CD4-positive, CD25-positive, alpha-beta regulatory T cell (primary cell): ENCODE measurements around the gene CAMK1D. TPM values are rescaled to one million over a fixed set of nuclear protein-coding genes. Genes with fewer than 3 reads are reported as not detected.
"Not testable (repeated sequence)": the region's sequence is repeated elsewhere in the genome, so short reads cannot be mapped to it uniquely, and the experiment has no call there.

Experiments used
- ATAC-seq, 2 donors: fragments of 150-1000 bp; cut with Tn5 transposase; one replicate each; pipeline ENCODE4 v1.10.0; 2021; ENCODE audit warnings: low read depth in 2 of 2, moderate number of reproducible peaks in 2 of 2, moderate library complexity in 1 of 2
- DNase-seq, 3 donors: peaks; one replicate each; pipeline versions ENCODE4 v3.0.0 to v3.0.0-alpha.2; 2012 to 2022; ENCODE audit warnings: mixed read lengths in 1 of 3
- H3K27ac ChIP-seq: one replicate; pipeline ENCODE4 v1.7.0; 2013; ENCODE audit warnings: mild to moderate bottlenecking, low read length; ENCODE audit not compliant: insufficient read depth, poor library complexity, severe bottlenecking
- H3K27me3 ChIP-seq: one replicate; pipeline ENCODE4 v1.7.0; 2013; ENCODE audit warnings: low read length; ENCODE audit not compliant: control insufficient read depth, insufficient read depth
- H3K36me3 ChIP-seq: one replicate; pipeline ENCODE4 v1.7.0; 2013; ENCODE audit warnings: mild to moderate bottlenecking, low read length, moderate library complexity; ENCODE audit not compliant: control insufficient read depth, insufficient read depth
- H3K4me1 ChIP-seq: 2 replicates; pipeline ENCODE4 v1.7.0; 2013; ENCODE audit warnings: mild to moderate bottlenecking, low read length; ENCODE audit not compliant: insufficient read depth, control insufficient read depth, poor library complexity, severe bottlenecking
- H3K4me3 ChIP-seq: one replicate; pipeline ENCODE4 v1.7.0; 2013; ENCODE audit warnings: low read depth, mild to moderate bottlenecking, low read length, moderate library complexity
- H3K9me3 ChIP-seq, 2 experiments: 1 replicate in 1 of 2; 2 replicates in 1 of 2; pipeline ENCODE4 v1.7.0; 2013; ENCODE audit warnings: low read length in 2 of 2, mild to moderate bottlenecking in 1 of 2, moderate library complexity in 1 of 2; ENCODE audit not compliant: control insufficient read depth in 2 of 2
- H3K27ac Mint-ChIP-seq, 3 donors: one replicate each; pipeline ENCODE4 v1.8.0; 2020 to 2022; ENCODE audit warnings: mild to moderate bottlenecking in 3 of 3, mixed read lengths in 3 of 3, moderate library complexity in 2 of 3
- H3K27me3 Mint-ChIP-seq: one replicate; pipeline ENCODE4 v1.8.0; 2022; ENCODE audit warnings: mild to moderate bottlenecking, mixed read lengths
- H3K36me3 Mint-ChIP-seq: one replicate; pipeline ENCODE4 v1.8.0; 2020; ENCODE audit warnings: mixed read lengths
- H3K4me1 Mint-ChIP-seq, 4 donors: one replicate each; pipeline ENCODE4 v1.8.0; 2020 to 2022; ENCODE audit warnings: mixed read lengths in 4 of 4, mild to moderate bottlenecking in 1 of 4
- H3K4me3 Mint-ChIP-seq, 4 donors: one replicate each; pipeline ENCODE4 v1.8.0; 2020 to 2022; ENCODE audit warnings: mild to moderate bottlenecking in 4 of 4, mixed read lengths in 4 of 4, moderate library complexity in 3 of 4
- H3K9me3 Mint-ChIP-seq, 7 donors: one replicate each; pipeline ENCODE4 v1.8.0; 2020 to 2022; ENCODE audit warnings: mixed read lengths in 7 of 7, mild to moderate bottlenecking in 3 of 7, moderate library complexity in 2 of 7
- polyA plus RNA-seq, 4 donors: library from polyadenylated mRNA; unstranded; fragments of 300-500 nt; fragmentation: Illumina TruSeq; gene quantifications; one replicate each; pipeline ENCODE4 v1.2.3, GENCODE V29; 2021
- total RNA-seq: library from RNA; stranded (reverse); gene quantifications from one replicate; pipeline ENCODE4 v1.2.3, GENCODE V29; 2022

Gene CAMK1D
- total and polyA plus RNA-seq, 5 donors from 2014 or later = 4.4 to 25.3 (median 5.2) TPM

DNA sequence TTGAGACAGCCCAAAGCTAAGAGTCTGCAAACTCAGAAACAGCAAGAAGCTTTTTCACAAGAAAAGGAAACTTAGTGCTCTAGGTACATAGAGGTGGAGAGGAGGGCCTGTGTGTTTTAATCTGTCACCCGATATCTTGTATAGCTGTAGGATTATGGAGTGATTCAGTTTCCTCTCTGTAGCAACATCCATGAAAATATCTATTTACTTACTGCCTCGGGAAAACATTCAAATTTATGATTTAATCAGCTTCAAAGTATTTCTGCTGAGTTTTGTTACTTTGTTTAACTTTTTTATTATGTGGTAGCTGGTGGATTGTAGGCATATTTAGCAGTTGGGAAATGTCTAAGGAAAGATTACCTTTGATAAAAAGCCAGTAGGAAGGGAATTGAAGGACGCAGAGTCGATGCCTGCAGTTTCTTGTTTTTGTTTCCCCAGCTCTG is 360.2 kb downstream of the CAMK1D start:
- Mint-ChIP-seq H3K27ac (peak overlapping the region in 1 of 3 donors; percentile 11), H3K36me3 (no peaks in the 10 kb centered on the region), H3K4me1 (peaks cover 0 to 11% (median 7%) of the 10 kb centered on the region in 4 donors), H3K4me3 (no peak overlapping the region), H3K27me3 (no peaks in the 10 kb centered on the region), H3K9me3 (no peaks in the 10 kb centered on the region)
- Histone ChIP-seq H3K4me3 (no peak overlapping the region), H3K36me3 (no peaks in the 10 kb centered on the region), H3K4me1 (peaks cover 4% of the 10 kb centered on the region), H3K27me3 (no peaks in the 10 kb centered on the region), H3K27ac (no peak overlapping the region), H3K9me3 (no peaks in the 10 kb centered on the region)
- no peak for DNase-seq
- no peak for ATAC-seq

DNA sequence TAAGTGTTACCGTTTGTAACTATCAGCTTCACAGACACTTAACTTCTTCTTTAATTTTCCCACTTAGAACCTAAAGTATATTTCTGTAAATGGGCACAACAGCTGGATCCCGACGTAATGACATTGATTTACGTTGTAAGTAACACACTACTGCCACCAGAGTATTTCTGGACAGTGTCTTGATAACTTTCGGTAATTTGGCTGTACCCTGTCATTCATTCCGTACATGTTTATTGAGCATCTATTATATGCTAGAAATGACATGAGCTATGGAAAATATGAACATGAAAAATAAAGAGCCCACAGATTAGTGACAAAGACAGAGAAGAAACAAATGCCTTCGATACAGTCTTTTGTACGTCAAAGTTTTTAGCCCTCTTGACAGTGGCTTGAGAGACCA is 360.8 kb downstream of the CAMK1D start:
- Mint-ChIP-seq H3K9me3 (no peaks in the 10 kb centered on the region), H3K27me3 (no peaks in the 10 kb centered on the region), H3K36me3 (no peaks in the 10 kb centered on the region), H3K4me3 (no peak overlapping the region), H3K4me1 (peaks cover 0 to 9% (median 6%) of the 10 kb centered on the region in 4 donors), H3K27ac (no peak overlapping the region)
- ATAC-seq (no peak), DNase-seq (no peak)
- Histone ChIP-seq H3K27ac (no peak overlapping the region), H3K4me3 (no peak overlapping the region), H3K36me3 (no peaks in the 10 kb centered on the region), H3K4me1 (peaks cover 4% of the 10 kb centered on the region), H3K27me3 (no peaks in the 10 kb centered on the region), H3K9me3 (no peaks in the 10 kb centered on the region)

DNA sequence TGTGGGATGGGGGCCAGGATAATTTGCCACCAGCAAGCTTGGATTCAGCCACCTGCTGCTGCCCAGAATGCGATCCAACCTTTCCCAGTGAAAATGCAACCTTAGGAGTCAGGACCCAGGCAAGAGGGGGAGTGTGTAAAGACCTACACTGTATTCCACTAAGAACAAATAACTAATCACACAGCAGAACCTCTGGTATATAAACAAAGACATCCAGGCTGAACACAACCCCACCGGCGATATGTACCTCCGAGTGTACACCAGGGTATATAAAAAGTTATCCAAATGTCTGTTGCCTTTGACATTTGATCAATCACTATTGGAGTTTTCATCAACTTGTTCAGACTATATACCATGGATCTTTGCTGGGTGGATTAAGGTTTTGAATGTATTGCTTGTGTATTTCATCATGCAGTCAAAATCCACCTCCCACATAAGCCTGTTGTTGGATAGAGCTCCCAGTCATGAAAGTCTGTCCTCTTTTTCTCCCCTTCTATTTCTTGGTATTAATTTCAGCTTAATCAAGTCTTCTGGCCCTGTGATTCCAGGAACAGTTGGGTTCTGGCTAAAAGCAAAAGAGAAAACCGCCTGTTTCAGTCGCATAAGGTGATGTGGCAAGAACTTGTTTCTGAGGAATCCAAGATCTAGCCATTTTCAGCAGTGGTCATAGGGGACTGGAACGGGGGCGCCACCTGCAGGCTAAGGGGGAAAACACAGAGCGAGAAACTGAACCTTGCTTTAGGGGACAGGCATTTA is 361.4 kb downstream of the CAMK1D start:
- H3K27me3 Mint-ChIP-seq = no peaks in the 10 kb centered on the region
- H3K27ac Mint-ChIP-seq = peak overlapping the region in 2 of 3 donors; percentile 4 to 76
- H3K27ac ChIP-seq = no peak overlapping the region

DNA sequence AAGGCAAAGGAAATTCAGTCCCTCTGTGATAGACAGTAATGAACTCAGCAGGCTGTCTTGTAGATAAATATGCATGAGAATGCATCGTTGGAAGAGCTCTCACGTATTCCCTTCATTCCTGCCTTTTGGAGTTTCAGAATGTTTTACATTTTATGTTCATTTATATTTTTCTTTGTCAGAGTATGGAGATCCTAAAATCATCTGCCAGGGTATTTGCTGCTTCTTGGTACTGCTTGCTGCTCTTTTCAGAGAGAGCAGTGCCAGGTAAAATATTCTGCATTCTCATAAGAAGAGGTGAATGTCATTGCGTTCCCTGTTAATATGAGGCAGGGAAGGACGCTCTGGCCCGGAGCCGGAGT is 362.0 kb downstream of the CAMK1D start:
- peak overlapping the region in 1 of 3 donors; percentile 4 for H3K27ac Mint-ChIP-seq
- Histone ChIP-seq H3K36me3 (no peaks in the 10 kb centered on the region), H3K27me3 (no peaks in the 10 kb centered on the region), H3K27ac (no peak overlapping the region), H3K4me1 (peaks cover 4% of the 10 kb centered on the region), H3K9me3 (no peaks in the 10 kb centered on the region), H3K4me3 (no peak overlapping the region)
- DNase-seq (no peak), ATAC-seq (no peak)
- H3K27me3 Mint-ChIP-seq = no peaks in the 10 kb centered on the region
- no peaks in the 10 kb centered on the region for H3K9me3 Mint-ChIP-seq
- H3K4me1 Mint-ChIP-seq = peaks cover 0 to 9% (median 6%) of the 10 kb centered on the region in 4 donors
- no peaks in the 10 kb centered on the region for H3K36me3 Mint-ChIP-seq
- no peak overlapping the region for H3K4me3 Mint-ChIP-seq

More for the DNA sequence above, 361.4 kb downstream of the CAMK1D start:
- H3K9me3 ChIP-seq = no peaks in the 10 kb centered on the region
- H3K9me3 Mint-ChIP-seq = no peaks in the 10 kb centered on the region
- H3K4me3 ChIP-seq = no peak overlapping the region
- peak; percentile 49 to 90 (median 63) for DNase-seq
- no peaks in the 10 kb centered on the region for H3K36me3 ChIP-seq
- peaks cover 4% of the 10 kb centered on the region for H3K4me1 ChIP-seq
- H3K4me3 Mint-ChIP-seq = no peak overlapping the region
- peaks cover 0 to 9% (median 6%) of the 10 kb centered on the region in 4 donors for H3K4me1 Mint-ChIP-seq
- H3K36me3 Mint-ChIP-seq = no peaks in the 10 kb centered on the region
- ATAC-seq = peak; percentile 77 to 78
- H3K27me3 ChIP-seq = no peaks in the 10 kb centered on the region

DNA sequence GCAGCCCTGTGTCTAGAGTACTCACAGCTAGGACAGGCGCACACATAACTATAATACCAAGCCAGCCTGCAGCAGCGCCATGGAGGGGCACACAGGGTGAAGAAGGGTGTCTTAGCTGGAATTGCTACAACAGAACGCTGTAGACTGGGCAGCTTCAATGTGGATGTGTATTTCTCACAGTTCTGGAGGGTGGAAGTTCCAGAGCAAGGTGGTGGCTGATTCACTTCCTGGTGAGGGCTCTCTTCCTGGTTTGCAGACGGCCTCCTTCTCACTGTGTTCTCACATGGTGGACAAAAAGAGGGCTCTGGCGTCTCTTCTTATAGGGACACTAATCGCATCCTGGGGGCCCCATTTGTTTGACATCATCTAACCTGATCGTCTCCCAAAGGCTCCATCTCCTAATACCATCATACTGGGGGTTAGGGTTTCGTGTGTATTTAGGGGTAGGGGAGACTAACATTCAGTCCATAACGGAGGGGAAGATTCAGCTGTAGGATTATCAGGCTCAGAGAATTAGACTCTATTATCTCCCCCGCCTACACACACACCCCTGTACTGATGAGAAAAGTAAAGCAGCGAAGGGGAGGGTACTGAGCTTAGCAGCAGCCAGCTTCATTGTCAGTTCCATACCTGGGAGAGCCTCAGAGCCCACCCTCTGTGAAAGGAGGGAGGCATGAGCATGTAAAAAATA is 363.1 kb downstream of the CAMK1D start:
- Mint-ChIP-seq H3K27me3 (no peaks in the 10 kb centered on the region), H3K27ac (no peak overlapping the region), H3K4me1 (peaks cover 0 to 7% (median 3%) of the 10 kb centered on the region in 4 donors), H3K9me3 (no peaks in the 10 kb centered on the region), H3K36me3 (no peaks in the 10 kb centered on the region), H3K4me3 (no peak overlapping the region)
- no peaks in the 10 kb centered on the region for H3K9me3 ChIP-seq
- H3K27me3 ChIP-seq = no peaks in the 10 kb centered on the region
- H3K36me3 ChIP-seq = no peaks in the 10 kb centered on the region
- DNase-seq (no peak), ATAC-seq (no peak)
- H3K4me1 ChIP-seq = peaks cover 4% of the 10 kb centered on the region
- no peak overlapping the region for H3K27ac ChIP-seq
- H3K4me3 ChIP-seq = no peak overlapping the region

DNA sequence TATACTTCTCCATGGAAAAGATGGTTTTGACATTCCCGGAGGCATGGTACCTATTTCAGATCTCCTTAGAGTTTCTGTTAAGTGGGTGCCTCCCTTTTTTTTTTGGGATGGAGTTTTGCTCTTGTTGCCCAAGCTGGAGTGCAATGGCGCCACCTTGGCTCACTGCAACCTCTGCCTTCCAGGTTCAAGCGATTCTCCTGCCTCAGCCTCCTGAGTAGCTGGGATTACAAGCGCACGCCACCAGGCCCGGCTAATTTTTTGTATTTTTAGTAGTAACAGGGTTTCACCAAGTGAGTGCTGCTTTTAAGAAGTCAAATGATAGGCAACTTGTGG is 363.6 kb downstream of the CAMK1D start:
- not testable (repeated sequence) for H3K4me3 ChIP-seq, H3K36me3 ChIP-seq, H3K27me3 Mint-ChIP-seq

DNA sequence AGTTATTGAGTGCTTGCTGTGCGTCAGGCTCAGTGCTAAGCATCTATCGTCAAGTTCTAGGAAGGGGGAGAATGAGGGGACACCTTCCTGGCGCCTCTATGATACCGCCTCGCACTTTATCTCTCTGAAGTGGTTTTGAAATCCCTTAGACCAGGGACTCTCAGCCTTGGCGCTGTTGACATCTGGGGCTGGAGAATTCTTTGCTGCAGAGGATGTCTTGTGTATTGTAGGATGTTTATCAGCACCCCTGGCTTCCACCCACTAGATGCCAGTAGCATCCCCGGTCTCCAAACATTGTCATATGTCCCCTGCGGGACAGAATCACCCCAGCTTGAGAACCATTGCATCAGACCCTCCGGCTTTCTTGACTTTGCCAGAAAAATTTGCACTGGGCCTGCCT is 366.7 kb downstream of the CAMK1D start:
- no peak overlapping the region for H3K27ac ChIP-seq
- no peak for ATAC-seq
- Mint-ChIP-seq H3K36me3 (peaks cover 6% of the 10 kb centered on the region), H3K27me3 (no peaks in the 10 kb centered on the region), H3K4me1 (peaks cover 0 to 13% (median 3%) of the 10 kb centered on the region in 4 donors), H3K27ac (no peak overlapping the region), H3K9me3 (no peaks in the 10 kb centered on the region), H3K4me3 (no peak overlapping the region)
- no peaks in the 10 kb centered on the region for H3K9me3 ChIP-seq
- H3K4me3 ChIP-seq = no peak overlapping the region
- H3K27me3 ChIP-seq = no peaks in the 10 kb centered on the region
- no peak for DNase-seq
- H3K4me1 ChIP-seq = peaks cover under 1% of the 10 kb centered on the region
- H3K36me3 ChIP-seq = no peaks in the 10 kb centered on the region

More for the DNA sequence above, 363.6 kb downstream of the CAMK1D start:
- not testable (repeated sequence) for H3K4me1 Mint-ChIP-seq, H3K4me3 Mint-ChIP-seq, H3K36me3 Mint-ChIP-seq, H3K27ac ChIP-seq, H3K9me3 ChIP-seq, H3K9me3 Mint-ChIP-seq, H3K27me3 ChIP-seq, DNase-seq, ATAC-seq, H3K4me1 ChIP-seq, H3K27ac Mint-ChIP-seq
